ENCODE measurements around the gene KRTAP4-5. TPM values are rescaled to one million over a fixed set of nuclear protein-coding genes. Genes with fewer than 3 reads are reported as not detected.
A peak's percentile ranks its signal among the peaks of the same experiment; 100 is the strongest.
"Not testable (repeated sequence)": the region's sequence is repeated elsewhere in the genome, so short reads cannot be mapped to it uniquely, and the experiment has no call there.

The KRTAP4-5 gene
- total and polyA plus RNA-seq, 4 donors: not detected

DNA sequence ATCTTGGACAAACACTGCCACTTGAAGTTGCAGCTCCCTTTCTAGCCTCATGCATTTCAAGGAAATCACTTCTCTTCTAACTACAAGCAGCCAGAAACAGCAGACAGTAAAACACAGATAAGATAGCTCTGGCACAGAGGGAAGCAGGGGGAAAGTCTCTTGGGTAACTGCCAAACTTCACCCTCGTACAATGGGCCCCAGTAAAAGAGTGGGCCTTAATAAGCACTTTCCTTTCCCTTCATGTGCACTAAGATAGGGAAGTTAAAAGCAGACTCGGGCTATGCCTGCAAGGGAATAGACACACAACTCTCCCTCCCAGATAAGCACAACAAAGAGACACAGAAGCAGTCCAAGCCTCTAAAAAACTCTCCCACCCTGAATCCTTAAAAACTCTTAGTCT, 4.2 kb upstream of the KRTAP4-5 start:
- H3K4me3 ChIP-seq: no peak overlapping the region
- ATAC-seq (ENCODE audit: insufficient read depth, low FRiP score): no peak
- no peak overlapping the region for H3K27ac ChIP-seq (ENCODE audit: low read depth in 1 of 2, low read length in 1 of 2)
- H3K9me3 ChIP-seq (ENCODE audit: control insufficient read depth in 4 of 4, insufficient read depth in 3 of 4, low read length in 3 of 4): no peaks in the 10 kb centered on the region
- no peaks in the 10 kb centered on the region for H3K4me1 ChIP-seq (ENCODE audit: control insufficient read depth in 5 of 5, insufficient read depth in 5 of 5, low read length in 5 of 5)
- no peaks in the 10 kb centered on the region for H3K36me3 ChIP-seq (ENCODE audit: control insufficient read depth in 4 of 4, insufficient read depth in 4 of 4, low read length in 4 of 4)
- 7 to 13% methylated on average over 2 of the region's 2 CpGs for WGBS, 2 donors
- TF ChIP-seq, protein P1, sequence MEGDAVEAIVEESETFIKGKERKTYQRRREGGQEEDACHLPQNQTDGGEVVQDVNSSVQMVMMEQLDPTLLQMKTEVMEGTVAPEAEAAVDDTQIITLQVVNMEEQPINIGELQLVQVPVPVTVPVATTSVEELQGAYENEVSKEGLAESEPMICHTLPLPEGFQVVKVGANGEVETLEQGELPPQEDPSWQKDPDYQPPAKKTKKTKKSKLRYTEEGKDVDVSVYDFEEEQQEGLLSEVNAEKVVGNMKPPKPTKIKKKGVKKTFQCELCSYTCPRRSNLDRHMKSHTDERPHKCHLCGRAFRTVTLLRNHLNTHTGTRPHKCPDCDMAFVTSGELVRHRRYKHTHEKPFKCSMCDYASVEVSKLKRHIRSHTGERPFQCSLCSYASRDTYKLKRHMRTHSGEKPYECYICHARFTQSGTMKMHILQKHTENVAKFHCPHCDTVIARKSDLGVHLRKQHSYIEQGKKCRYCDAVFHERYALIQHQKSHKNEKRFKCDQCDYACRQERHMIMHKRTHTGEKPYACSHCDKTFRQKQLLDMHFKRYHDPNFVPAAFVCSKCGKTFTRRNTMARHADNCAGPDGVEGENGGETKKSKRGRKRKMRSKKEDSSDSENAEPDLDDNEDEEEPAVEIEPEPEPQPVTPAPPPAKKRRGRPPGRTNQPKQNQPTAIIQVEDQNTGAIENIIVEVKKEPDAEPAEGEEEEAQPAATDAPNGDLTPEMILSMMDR (IDR thresholded peaks at IDR 0.05; ENCODE audit: control extremely low read depth, extremely low read depth): no peak
- no peaks in the 10 kb centered on the region for H3K27me3 ChIP-seq (ENCODE audit: control insufficient read depth in 3 of 3, insufficient read depth in 3 of 3, low read length in 2 of 3)
- peak in 2 of 3 donors; percentile 3 to 9 for DNase-seq
- no peak overlapping the region for H3K9ac ChIP-seq (ENCODE audit: insufficient read depth in 1 of 2, low read length in 2 of 2)

DNA sequence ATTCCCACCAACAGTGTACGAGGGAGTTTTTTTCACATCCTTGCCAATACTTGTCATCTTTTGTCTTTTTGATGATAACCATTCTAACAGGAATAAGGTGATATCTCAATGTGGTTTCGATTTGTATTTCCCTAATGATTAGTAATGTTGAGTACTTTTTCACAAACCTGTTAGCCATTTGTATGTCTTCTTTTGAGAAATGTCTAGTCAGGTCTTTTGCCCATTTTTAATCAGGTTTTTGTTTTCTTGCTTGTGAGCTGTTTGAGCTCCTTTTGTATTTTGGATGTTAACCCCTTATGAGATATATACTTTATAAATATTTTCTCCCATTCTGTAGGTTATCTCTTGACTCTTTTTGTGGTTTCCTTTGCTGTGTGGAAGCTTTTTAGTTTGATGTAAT, 1.9 kb upstream of the KRTAP4-5 start:
- no peak for DNase-seq
- no peak overlapping the region for H3K4me3 ChIP-seq
- no peak overlapping the region for H3K27ac ChIP-seq (ENCODE audit: low read depth in 1 of 2, low read length in 1 of 2)
- H3K9me3 ChIP-seq (ENCODE audit: control insufficient read depth in 4 of 4, insufficient read depth in 3 of 4, low read length in 3 of 4): no peaks in the 10 kb centered on the region
- no peak for ATAC-seq (ENCODE audit: insufficient read depth, low FRiP score)
- no peaks in the 10 kb centered on the region for H3K36me3 ChIP-seq (ENCODE audit: control insufficient read depth in 4 of 4, insufficient read depth in 4 of 4, low read length in 4 of 4)
- H3K27me3 ChIP-seq (ENCODE audit: control insufficient read depth in 3 of 3, insufficient read depth in 3 of 3, low read length in 2 of 3): no peaks in the 10 kb centered on the region
- TF ChIP-seq, protein P1 (IDR thresholded peaks at IDR 0.05; ENCODE audit: control extremely low read depth, extremely low read depth): no peak
- H3K4me1 ChIP-seq (ENCODE audit: control insufficient read depth in 5 of 5, insufficient read depth in 5 of 5, low read length in 5 of 5): no peaks in the 10 kb centered on the region
- H3K9ac ChIP-seq (ENCODE audit: insufficient read depth in 1 of 2, low read length in 2 of 2): no peak overlapping the region
- WGBS, 2 donors: 87 to 92% methylated on average over 2 of the region's 2 CpGs

DNA sequence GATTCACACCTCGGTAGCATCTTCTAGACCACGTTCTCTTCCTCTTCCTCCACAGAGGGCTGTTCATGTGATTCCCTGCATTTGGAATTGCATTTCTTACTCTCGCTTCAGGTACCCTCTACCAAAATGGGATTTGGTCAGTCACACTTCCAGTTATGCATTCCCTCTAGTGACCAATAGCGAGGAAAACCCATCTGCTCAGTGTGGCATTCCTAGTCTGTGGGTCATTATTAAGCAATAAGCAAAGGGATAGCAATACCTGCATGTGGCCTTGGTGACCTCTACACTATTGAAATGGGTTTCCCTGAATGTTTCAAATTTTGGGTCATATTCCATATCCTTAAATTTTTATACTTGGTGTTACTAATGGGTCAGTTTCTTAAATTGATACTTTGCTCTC, 401 bp upstream of the KRTAP4-5 start:
- Histone ChIP-seq H3K4me1 (ENCODE audit: control insufficient read depth in 5 of 5, insufficient read depth in 5 of 5, low read length in 5 of 5) (no peaks in the 10 kb centered on the region), H3K9me3 (ENCODE audit: control insufficient read depth in 4 of 4, insufficient read depth in 3 of 4, low read length in 3 of 4) (no peaks in the 10 kb centered on the region), H3K27ac (ENCODE audit: low read depth in 1 of 2, low read length in 1 of 2) (no peak overlapping the region), H3K36me3 (ENCODE audit: control insufficient read depth in 4 of 4, insufficient read depth in 4 of 4, low read length in 4 of 4) (no peaks in the 10 kb centered on the region), H3K9ac (ENCODE audit: insufficient read depth in 1 of 2, low read length in 2 of 2) (no peak overlapping the region), H3K27me3 (ENCODE audit: control insufficient read depth in 3 of 3, insufficient read depth in 3 of 3, low read length in 2 of 3) (no peaks in the 10 kb centered on the region), H3K4me3 (no peak overlapping the region)
- ATAC-seq (ENCODE audit: insufficient read depth, low FRiP score) (no peak), DNase-seq (no peak)
- TF ChIP-seq, protein P1 (IDR thresholded peaks at IDR 0.05; ENCODE audit: control extremely low read depth, extremely low read depth): no peak
- WGBS, 2 donors: 82 to 89% methylated on average over 4 of the region's 4 CpGs

GRCh38 chr17:41148971-41149651, 514 bp downstream of the KRTAP4-5 start:
- not testable (repeated sequence) for H3K36me3 ChIP-seq (ENCODE audit: control insufficient read depth in 4 of 4, insufficient read depth in 4 of 4, low read length in 4 of 4); DNase-seq; ATAC-seq (ENCODE audit: insufficient read depth, low FRiP score); H3K9ac ChIP-seq (ENCODE audit: insufficient read depth in 1 of 2, low read length in 2 of 2); H3K27me3 ChIP-seq (ENCODE audit: control insufficient read depth in 3 of 3, insufficient read depth in 3 of 3, low read length in 2 of 3); H3K4me1 ChIP-seq (ENCODE audit: control insufficient read depth in 5 of 5, insufficient read depth in 5 of 5, low read length in 5 of 5); H3K9me3 ChIP-seq (ENCODE audit: control insufficient read depth in 4 of 4, insufficient read depth in 3 of 4, low read length in 3 of 4); H3K27ac ChIP-seq (ENCODE audit: low read depth in 1 of 2, low read length in 1 of 2); H3K4me3 ChIP-seq
- WGBS, 2 donors: 77 to 84% methylated on average over 10 of the region's 10 CpGs

Data from lung (tissue), 12 donors.